Stimulated activated CD4-positive, alpha-beta T cell treated with anti-CD3 and anti-CD28 coated beads, Interleukin-2, amount 100 ng/mL, for 48 hours (primary cell): Measurements from ENCODE around the gene MYCBP2.
"Not testable (repeated sequence)": the region's sequence is repeated elsewhere in the genome, so short reads cannot be mapped to it uniquely, and the experiment has no call there.

ENCODE experiments used
- DNase-seq, 2 donors: peaks; one replicate each; pipeline ENCODE4 v3.0.0-alpha.2; 2020

The MYCBP2 gene

GRCh38 chr13:77333594-77333993 lies 6.7 kb upstream of the MYCBP2 start:
- DNase-seq = no peak

GRCh38 chr13:77331421-77331820 lies 4.5 kb upstream of the MYCBP2 start:
- DNase-seq = no peak

GRCh38 chr13:77329911-77330584 lies 3.2 kb upstream of the MYCBP2 start:
- DNase-seq = no peak

GRCh38 chr13:77329133-77329910 lies 2.4 kb upstream of the MYCBP2 start:
- DNase-seq = peak; percentile 76 to 82

GRCh38 chr13:77328819-77329132 lies 1.9 kb upstream of the MYCBP2 start:
- DNase-seq = no peak

- DNase-seq = no peak
Observed at GRCh38 chr13:77325371-77325980, 1.4 kb downstream of the MYCBP2 start.

GRCh38 chr13:77323858-77324257 lies 3.0 kb downstream of the MYCBP2 start:
- DNase-seq = no peak

GRCh38 chr13:77319536-77319935 lies 7.4 kb downstream of the MYCBP2 start:
- no peak for DNase-seq

- DNase-seq = no peak
Observed at GRCh38 chr13:77318741-77319140, 8.2 kb downstream of the MYCBP2 start.

GRCh38 chr13:77316430-77316829 lies 10.5 kb downstream of the MYCBP2 start:
- DNase-seq = no peak

GRCh38 chr13:77315509-77315908 lies 11.4 kb downstream of the MYCBP2 start:
- DNase-seq = not testable (repeated sequence)

GRCh38 chr13:77313923-77314322 lies 13.0 kb downstream of the MYCBP2 start:
- no peak for DNase-seq

GRCh38 chr13:77312311-77312710 lies 14.6 kb downstream of the MYCBP2 start:
- DNase-seq = no peak

GRCh38 chr13:77310579-77311279 lies 16.2 kb downstream of the MYCBP2 start:
- DNase-seq = no peak

GRCh38 chr13:77310161-77310560 lies 16.7 kb downstream of the MYCBP2 start:
- no peak for DNase-seq

GRCh38 chr13:77309254-77309653 lies 17.6 kb downstream of the MYCBP2 start:
- no peak for DNase-seq

GRCh38 chr13:77306458-77306857 lies 20.4 kb downstream of the MYCBP2 start:
- no peak for DNase-seq

- no peak for DNase-seq
Observed at GRCh38 chr13:77305266-77305665, 21.6 kb downstream of the MYCBP2 start.

GRCh38 chr13:77300176-77301037 lies 26.5 kb downstream of the MYCBP2 start:
- DNase-seq = no peak

- no peak for DNase-seq
Observed at GRCh38 chr13:77299587-77299986, 27.3 kb downstream of the MYCBP2 start.

GRCh38 chr13:77298426-77298825 lies 28.5 kb downstream of the MYCBP2 start:
- DNase-seq = no peak

- no peak for DNase-seq
Observed at GRCh38 chr13:77291774-77292173, 35.1 kb downstream of the MYCBP2 start.

- DNase-seq = no peak
Observed at GRCh38 chr13:77290342-77290741, 36.6 kb downstream of the MYCBP2 start.
